RWPE1 (cell line): ENCODE results near the gene RNF148.

ENCODE experiments used
- CTCF ChIA-PET: fragments of 350-600 bp; sonication (Branson Sonifier 250); formaldehyde crosslinking; extraction: SDS; loops from one replicate; lab custom pipeline; 2021; lab: Yijun Ruan, JAX
- POLR2A ChIA-PET: fragments of 400-600 bp; formaldehyde crosslinking; extraction: SDS; loops from one replicate; lab custom pipeline; 2020; ENCODE audit warnings: antibody characterized with exemption; ENCODE audit not compliant: low non-redundant PET; lab: Yijun Ruan, JAX
- DNase-seq: peaks from one replicate; pipeline ENCODE4 v3.0.0; 2012; ENCODE audit warnings: low spot score
- H3K27ac ChIP-seq: fragments of 450-650 bp; 2 replicates; pipeline ENCODE4 v1.5.1; 2017
- TF ChIP-seq, protein P1 (sequence below): fragments of 450-650 bp; conservative IDR thresholded peaks from 2 replicates; pipeline ENCODE4 v1.5.1; 2017; ENCODE audit warnings: low read depth, mild to moderate bottlenecking

The RNF148 gene

DNA sequence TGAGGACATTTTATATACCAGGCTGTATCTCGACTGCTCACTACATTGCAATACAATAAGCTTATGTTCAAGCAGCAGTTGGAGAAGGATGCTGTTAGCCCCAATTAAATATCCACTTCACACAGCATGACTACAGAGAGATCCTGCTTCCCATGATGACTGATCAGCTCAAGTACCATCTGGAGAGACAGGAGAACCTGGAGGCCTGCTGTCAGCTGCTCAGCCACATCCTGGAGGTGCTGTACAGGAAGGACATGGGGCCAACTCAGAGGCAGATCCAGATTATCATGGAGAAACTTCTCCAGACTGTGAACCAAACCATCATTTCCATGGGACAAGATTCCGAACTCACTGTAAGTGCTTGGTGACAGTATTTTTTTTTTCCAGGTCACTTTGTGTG is 26.3 kb downstream of the RNF148 start:
- TF ChIP-seq, protein P1, sequence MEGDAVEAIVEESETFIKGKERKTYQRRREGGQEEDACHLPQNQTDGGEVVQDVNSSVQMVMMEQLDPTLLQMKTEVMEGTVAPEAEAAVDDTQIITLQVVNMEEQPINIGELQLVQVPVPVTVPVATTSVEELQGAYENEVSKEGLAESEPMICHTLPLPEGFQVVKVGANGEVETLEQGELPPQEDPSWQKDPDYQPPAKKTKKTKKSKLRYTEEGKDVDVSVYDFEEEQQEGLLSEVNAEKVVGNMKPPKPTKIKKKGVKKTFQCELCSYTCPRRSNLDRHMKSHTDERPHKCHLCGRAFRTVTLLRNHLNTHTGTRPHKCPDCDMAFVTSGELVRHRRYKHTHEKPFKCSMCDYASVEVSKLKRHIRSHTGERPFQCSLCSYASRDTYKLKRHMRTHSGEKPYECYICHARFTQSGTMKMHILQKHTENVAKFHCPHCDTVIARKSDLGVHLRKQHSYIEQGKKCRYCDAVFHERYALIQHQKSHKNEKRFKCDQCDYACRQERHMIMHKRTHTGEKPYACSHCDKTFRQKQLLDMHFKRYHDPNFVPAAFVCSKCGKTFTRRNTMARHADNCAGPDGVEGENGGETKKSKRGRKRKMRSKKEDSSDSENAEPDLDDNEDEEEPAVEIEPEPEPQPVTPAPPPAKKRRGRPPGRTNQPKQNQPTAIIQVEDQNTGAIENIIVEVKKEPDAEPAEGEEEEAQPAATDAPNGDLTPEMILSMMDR: no peak
- CTCF ChIA-PET: no interaction called here

DNA sequence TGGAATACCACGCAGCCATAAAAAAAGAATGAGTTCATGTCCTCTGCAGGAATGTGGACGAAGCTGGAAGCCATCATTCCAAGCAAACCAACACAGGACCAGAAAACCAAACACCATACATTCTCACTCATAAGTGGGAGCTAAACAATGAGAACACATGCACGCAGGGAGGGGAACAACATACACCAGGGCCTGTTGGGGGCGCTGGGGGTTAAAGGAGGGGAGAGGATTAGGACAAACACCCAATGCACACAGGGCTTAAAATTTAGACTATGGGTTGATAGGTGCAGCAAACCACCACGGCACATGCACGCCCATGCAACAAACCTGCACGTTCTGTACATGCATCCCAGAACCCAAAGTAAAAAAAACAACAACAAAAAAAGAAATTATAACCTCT is 27.1 kb downstream of the RNF148 start:
- POLR2A ChIA-PET: no interaction called here
- CTCF ChIA-PET: no interaction called here

More for the DNA sequence above, 26.3 kb downstream of the RNF148 start:
- POLR2A ChIA-PET: no interaction called here
- DNase-seq: no peak
- no peak overlapping the region for H3K27ac ChIP-seq

DNA sequence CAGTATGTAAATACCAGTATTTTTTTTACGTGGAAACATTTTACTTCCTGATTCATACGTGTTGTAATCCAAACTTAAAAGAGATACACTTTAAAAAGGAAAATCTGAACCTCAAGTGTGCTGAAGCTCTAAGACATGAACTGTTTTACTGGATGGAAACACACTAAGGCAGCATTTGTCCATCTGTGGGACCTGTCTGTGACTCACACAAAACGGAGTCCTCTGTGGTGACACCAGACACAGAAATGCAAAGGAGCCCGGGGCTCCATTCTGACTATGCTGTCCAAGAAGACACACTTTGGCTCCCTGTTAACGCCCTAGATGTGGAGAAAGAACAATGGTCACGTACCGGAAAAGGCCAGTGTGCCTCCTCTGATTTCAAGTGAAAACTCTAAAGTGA is 27.7 kb downstream of the RNF148 start:
- TF ChIP-seq, protein P1: no peak
- ChIA-PET POLR2A (no interaction called here), CTCF (interaction anchor here (0.6 kb wide), 1 partner anchor 395 kb away, joined by 5 read pairs; no protein-coding TSS in a partner anchor)
- H3K27ac ChIP-seq: no peak overlapping the region
- DNase-seq: no peak

More for the DNA sequence above, 27.1 kb downstream of the RNF148 start:
- TF ChIP-seq, protein P1: no peak
- no peak overlapping the region for H3K27ac ChIP-seq
- no peak for DNase-seq

GRCh38 chr7:122674502-122674901 is 28.2 kb downstream of the RNF148 start:
- ChIA-PET POLR2A (no interaction called here), CTCF (interaction anchor here (0.6 kb wide), 1 partner anchor 395 kb away, joined by 5 read pairs; no protein-coding TSS in a partner anchor)
- TF ChIP-seq, protein P1: no peak
- DNase-seq: no peak
- no peak overlapping the region for H3K27ac ChIP-seq

- TF ChIP-seq, protein P1: no peak
- CTCF ChIA-PET: no interaction called here
- H3K27ac ChIP-seq: no peak overlapping the region
- POLR2A ChIA-PET: no interaction called here
- no peak for DNase-seq
Observed at GRCh38 chr7:122673951-122674350, 28.8 kb downstream of the RNF148 start.

GRCh38 chr7:122672536-122672935 is 30.2 kb downstream of the RNF148 start:
- no peak overlapping the region for H3K27ac ChIP-seq
- ChIA-PET POLR2A (no interaction called here), CTCF (no interaction called here)
- no peak for DNase-seq
- TF ChIP-seq, protein P1: no peak

DNA sequence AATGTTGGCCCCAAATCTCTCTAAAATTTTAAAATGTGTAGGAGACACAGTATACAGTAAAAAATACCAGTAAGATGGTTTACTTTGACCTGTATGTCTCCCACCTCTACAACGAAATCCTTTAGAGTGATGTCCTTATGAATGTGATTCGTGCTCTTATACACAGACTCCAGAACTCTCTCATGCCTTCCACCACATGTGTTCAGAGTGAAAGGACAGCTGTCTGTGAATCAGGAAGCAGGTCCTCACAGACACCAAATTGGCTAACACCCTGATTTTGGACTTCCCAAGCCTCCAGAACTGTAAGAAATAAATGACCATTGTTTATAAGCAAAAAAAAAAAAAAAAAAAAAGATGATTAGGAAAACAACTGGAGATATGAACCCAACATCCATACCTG is 39.0 kb downstream of the RNF148 start:
- ChIA-PET CTCF (no interaction called here), POLR2A (no interaction called here)
- TF ChIP-seq, protein P1: no peak
- H3K27ac ChIP-seq: no peak overlapping the region
- no peak for DNase-seq
